HG02973 (cell line): ENCODE data around the gene ANK2.

Experiments
- ATAC-seq: cut with Tn5 transposase; IDR thresholded peaks from one replicate; pipeline ENCODE4 v1.9.1; 2021; ENCODE audit warnings: moderate library complexity; ENCODE audit not compliant: unreplicated experiment

ANK2 gene

DNA sequence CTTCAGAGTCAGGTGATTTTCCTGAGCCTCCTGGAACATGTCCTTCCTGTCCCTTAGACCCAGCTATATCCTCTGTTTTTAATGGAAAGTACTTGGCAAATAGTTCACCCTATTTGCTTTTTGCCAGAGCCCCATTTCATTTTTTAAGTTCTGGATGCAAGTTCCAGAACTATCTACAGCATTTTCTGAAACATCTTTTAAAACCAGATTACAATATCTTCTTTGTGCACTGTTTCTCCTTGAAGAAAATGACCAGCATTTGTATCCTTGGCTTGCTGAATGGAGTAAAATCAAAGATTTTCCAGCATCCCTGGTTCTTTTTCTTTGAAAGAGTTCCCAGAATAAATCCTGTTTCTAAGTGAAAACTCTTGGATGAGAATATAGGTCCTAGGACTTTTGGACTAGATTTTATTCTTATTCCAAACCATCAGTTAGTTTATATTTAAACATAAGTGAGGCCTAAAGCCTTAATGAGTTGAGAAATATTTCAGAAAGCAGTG is 224.3 kb downstream of the ANK2 start:
- no peak for ATAC-seq

- ATAC-seq, result no peak
Observed at GRCh38 chr4:113276464-113277170, 227.2 kb downstream of the ANK2 start.

DNA sequence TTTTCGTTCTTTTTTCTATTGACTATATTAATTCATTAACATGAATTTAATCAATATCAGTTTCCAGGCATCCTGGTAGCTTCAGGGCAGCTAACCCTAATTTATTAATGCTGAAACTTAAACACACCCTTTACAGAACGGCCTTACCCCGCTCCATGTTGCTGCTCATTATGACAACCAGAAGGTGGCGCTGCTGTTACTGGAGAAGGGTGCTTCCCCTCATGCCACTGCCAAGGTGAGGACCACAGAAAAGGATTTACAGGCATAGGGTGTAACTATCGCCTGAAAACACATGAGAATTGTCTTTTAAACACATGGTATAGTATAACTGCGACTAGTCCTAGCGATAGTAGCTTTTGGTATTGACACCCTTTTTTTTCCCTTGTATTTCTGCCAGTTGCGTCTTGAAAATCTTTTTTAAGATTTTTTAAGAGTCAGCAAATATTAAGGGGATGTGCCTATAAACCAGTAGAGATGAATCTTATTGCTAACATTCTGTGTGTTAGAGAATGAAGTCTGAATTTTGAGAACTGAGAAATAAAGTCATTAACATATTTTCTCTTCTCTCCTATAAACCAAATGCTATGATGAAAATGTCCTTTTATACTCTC is 229.0 kb downstream of the ANK2 start:
- peak; percentile 99 for ATAC-seq

GRCh38 chr4:113285501-113285900 is 236.0 kb downstream of the ANK2 start:
- ATAC-seq, result no peak

- ATAC-seq, result no peak
Observed at GRCh38 chr4:113288257-113288656, 238.8 kb downstream of the ANK2 start.

GRCh38 chr4:113288696-113289095 is 239.2 kb downstream of the ANK2 start:
- ATAC-seq, result no peak

GRCh38 chr4:113289766-113290165 is 240.3 kb downstream of the ANK2 start:
- no peak for ATAC-seq

DNA sequence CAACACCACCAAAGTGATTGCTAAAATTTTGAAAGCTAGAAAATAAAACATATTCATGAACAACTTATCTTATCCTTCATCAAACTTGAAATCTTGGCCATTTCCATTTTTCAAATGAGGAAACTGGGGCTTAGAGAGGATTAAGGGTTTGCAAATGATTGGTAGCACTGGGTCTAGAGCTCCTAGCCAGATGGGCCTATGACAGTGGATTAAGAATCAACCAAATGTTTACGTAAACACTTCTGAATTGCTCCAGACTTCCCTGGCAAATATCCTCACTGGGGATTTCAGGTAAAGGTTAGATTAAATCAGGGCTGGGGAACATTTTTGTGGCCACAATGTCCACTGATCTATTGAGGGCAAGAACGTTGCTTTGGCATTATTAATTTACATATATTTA is 241.2 kb downstream of the ANK2 start:
- ATAC-seq, result no peak

GRCh38 chr4:113292371-113293042 is 243.1 kb downstream of the ANK2 start:
- no peak for ATAC-seq

DNA sequence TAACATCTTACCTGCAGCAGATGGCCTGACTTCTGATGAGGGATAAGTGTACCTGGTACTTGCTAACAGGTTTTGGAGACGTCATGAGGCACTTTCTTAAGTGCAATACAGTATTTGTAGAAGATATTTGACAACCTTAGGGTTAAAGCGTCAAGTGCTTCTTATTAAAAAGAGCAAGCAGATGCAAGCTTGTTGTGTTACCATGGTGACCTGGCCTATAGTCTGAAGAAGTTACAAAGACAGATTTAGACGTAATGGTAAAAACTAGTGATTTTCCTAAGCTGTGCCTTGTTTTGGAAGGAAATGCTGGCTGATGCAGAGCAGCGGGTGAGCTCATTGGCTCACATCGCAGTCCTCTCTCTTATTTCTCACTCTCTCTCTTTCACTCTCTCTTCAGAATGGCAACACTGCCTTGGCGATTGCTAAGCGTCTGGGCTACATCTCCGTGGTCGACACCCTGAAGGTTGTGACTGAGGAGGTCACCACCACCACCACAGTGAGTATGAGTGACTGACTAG is 243.6 kb downstream of the ANK2 start:
- ATAC-seq, result no peak

DNA sequence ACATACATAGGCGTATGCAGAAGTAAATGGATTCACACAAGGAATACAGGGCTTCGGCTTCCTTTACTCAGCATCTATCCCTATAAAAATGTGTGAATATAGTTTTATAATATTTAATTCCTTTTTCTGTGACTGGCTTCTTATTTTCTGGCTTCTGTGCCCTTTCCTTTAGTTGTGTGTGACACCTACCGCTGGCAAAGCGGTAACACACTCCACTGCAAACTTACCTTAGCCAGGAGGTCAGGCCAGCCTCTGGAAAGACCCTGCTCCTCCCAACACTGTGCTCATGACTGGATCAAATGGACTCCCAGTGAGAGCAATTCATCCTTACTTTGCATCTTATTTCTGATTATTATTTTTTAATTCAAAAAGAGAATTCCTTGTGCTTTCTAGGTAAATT is 244.2 kb downstream of the ANK2 start:
- ATAC-seq, result no peak

DNA sequence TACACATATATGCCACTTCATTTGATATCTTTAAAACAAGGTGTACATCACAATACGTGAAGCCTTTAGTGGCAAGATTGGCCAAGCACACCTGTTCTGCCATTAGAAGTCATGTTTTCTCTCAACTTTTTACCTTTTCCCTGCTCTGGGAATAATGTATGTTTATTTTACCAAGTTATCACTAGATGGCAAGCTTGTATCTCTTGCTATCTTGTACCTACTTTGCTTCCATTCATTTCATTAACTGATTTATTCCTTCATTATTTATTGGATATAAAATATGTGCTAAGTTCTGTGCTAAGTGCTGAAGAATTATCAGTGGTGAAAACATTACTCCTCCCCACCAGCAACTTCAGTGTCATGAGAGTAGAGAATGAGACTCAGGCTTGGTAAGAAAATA is 245.5 kb downstream of the ANK2 start:
- ATAC-seq, result no peak

DNA sequence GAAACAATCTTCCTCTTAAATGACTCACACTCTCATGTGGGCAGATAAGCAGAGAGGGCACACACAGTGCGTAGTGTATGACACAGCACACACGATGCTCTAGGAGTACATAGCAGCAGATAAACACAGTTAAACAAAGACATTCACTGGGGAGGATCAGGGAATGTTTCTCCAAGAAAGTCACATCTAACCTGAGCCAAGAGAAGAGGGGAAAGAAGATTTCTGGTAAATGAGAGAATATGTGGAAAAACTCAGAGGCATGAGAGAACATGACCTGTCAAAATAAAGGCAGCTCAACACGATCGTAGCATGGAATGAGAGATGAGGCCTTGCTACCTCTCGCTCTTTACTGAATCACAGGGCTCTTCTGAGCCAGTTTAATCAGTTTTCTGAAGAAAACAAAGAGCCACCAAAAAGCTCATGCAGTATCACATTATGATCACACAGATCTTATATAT is 251.0 kb downstream of the ANK2 start:
- ATAC-seq, result no peak

GRCh38 chr4:113302051-113302450 is 252.6 kb downstream of the ANK2 start:
- ATAC-seq, result no peak

- no peak for ATAC-seq
Observed at GRCh38 chr4:113303315-113303714, 253.9 kb downstream of the ANK2 start.

- ATAC-seq, result no peak
Observed at GRCh38 chr4:113311047-113311446, 261.6 kb downstream of the ANK2 start.

DNA sequence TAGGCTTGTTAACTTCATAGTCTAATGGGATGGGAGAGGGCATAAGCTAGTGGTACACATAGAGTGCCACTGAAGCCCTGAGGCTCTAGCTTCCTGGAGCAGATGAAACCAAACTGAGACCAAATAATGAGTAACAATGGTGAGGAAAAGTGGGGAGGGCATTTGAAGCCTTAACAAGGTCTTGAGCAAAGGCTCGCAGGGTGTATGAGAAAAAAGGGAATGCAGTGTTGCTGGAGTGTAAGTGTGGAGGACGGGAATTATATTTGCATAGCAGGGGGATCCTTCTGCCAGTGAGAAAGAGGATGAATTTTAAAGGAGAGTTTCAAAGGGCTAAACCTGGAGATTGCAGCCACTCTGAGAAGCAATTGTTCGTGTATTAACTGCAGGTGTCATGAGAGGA is 263.1 kb downstream of the ANK2 start:
- no peak for ATAC-seq

GRCh38 chr4:113314426-113314825 is 265.0 kb downstream of the ANK2 start:
- no peak for ATAC-seq

DNA sequence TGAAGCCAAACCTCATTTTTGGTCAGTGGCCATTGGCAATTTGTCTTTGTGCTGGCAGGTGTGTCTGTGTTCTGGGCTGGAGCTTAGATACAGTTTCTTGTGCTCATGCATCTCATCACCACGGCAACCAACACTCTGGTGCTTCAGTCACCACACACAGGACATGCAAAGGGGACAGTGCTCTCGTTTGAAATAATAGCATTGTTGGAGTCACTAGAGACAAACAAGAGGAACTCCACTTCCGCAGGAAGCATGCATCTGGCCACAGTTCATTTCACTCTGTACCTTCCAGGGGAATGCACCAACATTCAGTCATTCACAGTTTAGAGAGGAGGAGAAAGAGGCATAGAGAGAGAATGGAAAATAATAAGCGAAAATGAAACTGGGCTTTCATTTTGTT is 267.4 kb downstream of the ANK2 start:
- peak; percentile 99 for ATAC-seq

GRCh38 chr4:113317523-113317922 is 268.1 kb downstream of the ANK2 start:
- ATAC-seq, result no peak

DNA sequence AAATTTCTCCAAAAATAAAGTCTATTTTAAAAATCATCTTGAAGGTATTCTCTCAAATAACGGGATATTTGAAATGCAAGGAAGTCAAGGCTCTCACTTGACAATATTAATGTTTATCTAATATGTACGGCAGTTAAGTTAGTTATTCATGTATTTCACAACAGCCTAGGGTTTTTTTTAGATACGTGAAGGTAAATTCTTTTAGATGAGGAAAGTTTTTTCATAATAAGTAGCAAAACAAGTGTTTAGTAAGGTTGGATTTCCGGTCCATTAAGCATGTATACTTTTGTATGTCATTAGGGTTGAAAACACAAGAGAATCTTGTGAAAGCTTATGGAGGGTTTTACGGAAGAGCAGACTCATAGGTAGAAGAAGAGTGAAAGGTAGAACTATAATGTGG is 273.3 kb downstream of the ANK2 start:
- no peak for ATAC-seq
